B cell (primary cell): ENCODE results near the gene LONP2. TPM values are rescaled to one million over a fixed set of nuclear protein-coding genes. Genes with fewer than 3 reads are reported as not detected.

Source experiments
- ATAC-seq: fragments of 200-7000 bp; cut with Tn5 transposase; one replicate; pipeline ENCODE4 v1.10.0; 2021; ENCODE audit warnings: low read depth, mild to moderate bottlenecking, moderate number of reproducible peaks, moderate library complexity
- CTCF ChIA-PET: fragments of 350-600 bp; sonication (Branson Sonifier 250); formaldehyde crosslinking; loops from one replicate; lab custom pipeline; 2021; ENCODE audit warnings: antibody characterized with exemption, inconsistent platforms; lab: Charles Lee
- POLR2A ChIA-PET: fragments of 350-600 bp; sonication (Branson Sonifier 250); formaldehyde crosslinking; loops from one replicate; lab custom pipeline; 2021; ENCODE audit warnings: antibody characterized with exemption; lab: Charles Lee
- DNase-seq: peaks from one replicate; pipeline ENCODE4 v3.0.0; 2013
- H2AFZ ChIP-seq: 2 replicates; pipeline ENCODE4 v1.6.1; 2012; ENCODE audit warnings: mild to moderate bottlenecking, low read depth, low read length; ENCODE audit not compliant: insufficient read depth, poor library complexity, severe bottlenecking
- H3K27ac ChIP-seq, 2 donors: 1 replicate in 1 of 2; 2 replicates in 1 of 2; pipeline ENCODE4 v1.5.1; 2012 to 2013; ENCODE audit warnings: low read length in 2 of 2, mild to moderate bottlenecking in 2 of 2, moderate library complexity in 1 of 2
- H3K27me3 ChIP-seq, 4 experiments: fragments of 200-600 bp in 1 of 4; sonication (generic) in 1 of 4; replicated peaks in 1 of 4; 1 replicate in 2 of 4; 2 replicates in 2 of 4; pipeline versions ENCODE4 v1.6.1 to v1.7.0; 2013 to 2016; ENCODE audit warnings: low read length in 3 of 4, mild to moderate bottlenecking in 2 of 4, mixed read lengths in 1 of 4, moderate library complexity in 1 of 4; ENCODE audit not compliant: insufficient read depth in 4 of 4, control insufficient read depth in 3 of 4; ENCODE audit errors: control extremely low read depth in 1 of 4
- H3K36me3 ChIP-seq, 2 experiments: replicated peaks in 1 of 2; 1 replicate in 1 of 2; 2 replicates in 1 of 2; pipeline versions ENCODE4 v1.6.1 to v1.7.1; 2013; ENCODE audit warnings: low read length in 1 of 2; ENCODE audit not compliant: insufficient read depth in 2 of 2, control insufficient read depth in 1 of 2; ENCODE audit errors: control extremely low read depth in 1 of 2, extremely low read depth in 1 of 2
- H3K4me1 ChIP-seq, 2 donors: fragments of 200-600 bp in 1 of 2; sonication (generic) in 1 of 2; 1 replicate in 1 of 2; 2 replicates in 1 of 2; pipeline versions ENCODE4 v1.5.1 to v1.6.1; 2013 to 2017; ENCODE audit warnings: low read length in 2 of 2; ENCODE audit not compliant: control insufficient read depth in 2 of 2, insufficient read depth in 2 of 2
- H3K4me2 ChIP-seq: replicated peaks from 2 replicates; pipeline ENCODE3; 2012; ENCODE audit warnings: mild to moderate bottlenecking, low read depth, low read length; ENCODE audit not compliant: poor library complexity, severe bottlenecking
- H3K4me3 ChIP-seq, 5 experiments: fragments of 200-600 bp in 1 of 5; sonication (generic) in 1 of 5; 1 replicate in 3 of 5; 2 replicates in 2 of 5; pipeline versions ENCODE4 v1.5.1 to v1.7.0; 2011 to 2016; ENCODE audit warnings: low read length in 4 of 5, mild to moderate bottlenecking in 4 of 5, low read depth in 2 of 5, control low read depth in 1 of 5, moderate library complexity in 1 of 5; ENCODE audit not compliant: insufficient read depth in 1 of 5; ENCODE audit errors: control extremely low read depth in 1 of 5, extremely low read depth in 1 of 5
- H3K79me2 ChIP-seq: fragments of 200-600 bp; sonication (generic); one replicate; pipeline ENCODE4 v1.6.0; 2016; ENCODE audit warnings: low read length; ENCODE audit not compliant: control insufficient read depth, insufficient read depth
- H3K9ac ChIP-seq: fragments of 200-600 bp; sonication (generic); 2 replicates; pipeline ENCODE4 v1.6.1; 2017; ENCODE audit warnings: mild to moderate bottlenecking, low read length, moderate library complexity
- H3K9me3 ChIP-seq, 3 donors: one replicate each; pipeline versions ENCODE4 v1.6.1 to v1.7.1; 2013; ENCODE audit warnings: low read length in 2 of 3; ENCODE audit not compliant: control insufficient read depth in 2 of 3, insufficient read depth in 1 of 3; ENCODE audit errors: control extremely low read depth in 1 of 3
- H4K20me1 ChIP-seq: 2 replicates; pipeline ENCODE4 v1.6.0; 2012; ENCODE audit warnings: mild to moderate bottlenecking, low read length; ENCODE audit not compliant: insufficient read depth, control insufficient read depth, poor library complexity, severe bottlenecking
- H3K27ac Mint-ChIP-seq: one replicate; pipeline ENCODE4 v1.8.0; 2021; ENCODE audit warnings: mixed read lengths
- H3K27me3 Mint-ChIP-seq: one replicate; pipeline ENCODE4 v1.8.0; 2021; ENCODE audit warnings: mixed read lengths
- H3K4me1 Mint-ChIP-seq: one replicate; pipeline ENCODE4 v1.8.0; 2021; ENCODE audit warnings: mixed read lengths
- H3K4me3 Mint-ChIP-seq: one replicate; pipeline ENCODE4 v1.8.0; 2021; ENCODE audit warnings: mixed read lengths
- H3K9me3 Mint-ChIP-seq: one replicate; pipeline ENCODE4 v1.8.0; 2022; ENCODE audit warnings: mixed read lengths; ENCODE audit not compliant: insufficient read depth
- CTCF ChIP-seq: fragments of 200-600 bp; IDR thresholded peaks from one replicate; pipeline ENCODE4 v1.8.0; 2022; ENCODE audit warnings: antibody characterized with exemption, mild to moderate bottlenecking
- EZH2 ChIP-seq: IDR thresholded peaks from 2 replicates; pipeline ENCODE4 v1.6.1; 2012; ENCODE audit warnings: borderline replicate concordance, low read depth, mild to moderate bottlenecking, moderate library complexity, low read length; ENCODE audit not compliant: insufficient read depth, poor library complexity, severe bottlenecking
- WGBS: methylation state at CpG from one replicate; pipeline ENCODE4 v1.1.5; 2013; ENCODE audit warnings: missing lambda C conversion rate; ENCODE audit not compliant: insufficient coverage; 5-methylcytosine and 5-hydroxymethylcytosine counted together
- intact Hi-C: fragments of 100-400 bp; cut with micrococcal nuclease; formaldehyde crosslinking; loops from one replicate; pipeline ENCODE4 v1.10.0; 2022
- polyA plus RNA-seq: library from polyadenylated mRNA; depleted of rRNA; stranded (reverse); fragments of >200 nt; gene quantifications from 2 replicates; pipeline ENCODE4 v1.2.3, GENCODE V29; 2012
- total RNA-seq, 2 donors: library from RNA; stranded (reverse); fragments of 120-200 nt in 1 of 2; gene quantifications; 1 replicate in 1 of 2; 2 replicates in 1 of 2; pipeline versions ENCODE4 v1.2.3 to v1.2.4, GENCODE V29; 2013 to 2022

Gene LONP2
- total and polyA plus RNA-seq, 2 donors (not counting 1 experiment from before 2014, with no cell fraction given) = 39.3 to 84.2 TPM

- Histone ChIP-seq H4K20me1 (no peaks in the 10 kb centered on the region), H3K27ac (no peak overlapping the region), H3K79me2 (peaks cover 12% of the 10 kb centered on the region), H3K4me1 (no peaks in the 10 kb centered on the region), H3K9me3 (peaks cover 6 to 8% (median 8%) of the 10 kb centered on the region in 3 donors), H3K4me2 (no peak overlapping the region), H3K4me3 (no peak overlapping the region), H2AFZ (no peak overlapping the region), H3K9ac (no peak overlapping the region), H3K27me3 (no peaks in the 10 kb centered on the region), H3K36me3 (peaks cover 22 to 47% of the 10 kb centered on the region in 2 experiments)
- Mint-ChIP-seq H3K9me3 (peaks cover 4% of the 10 kb centered on the region), H3K4me1 (no peaks in the 10 kb centered on the region), H3K27me3 (no peaks in the 10 kb centered on the region), H3K4me3 (no peak overlapping the region), H3K27ac (no peak overlapping the region)
- DNase-seq (no peak), ATAC-seq (no peak)
- WGBS = no CpG with 5 or more reads among the region's 2 CpGs
- CTCF ChIA-PET = no interaction called here
- POLR2A ChIA-PET = no interaction called here
- no peak for TF ChIP-seq CTCF
- no peak for TF ChIP-seq EZH2
- intact Hi-C loops = no loop called here
Observed at GRCh38 chr16:48282636-48283263, 38.6 kb downstream of the LONP2 start.

DNA sequence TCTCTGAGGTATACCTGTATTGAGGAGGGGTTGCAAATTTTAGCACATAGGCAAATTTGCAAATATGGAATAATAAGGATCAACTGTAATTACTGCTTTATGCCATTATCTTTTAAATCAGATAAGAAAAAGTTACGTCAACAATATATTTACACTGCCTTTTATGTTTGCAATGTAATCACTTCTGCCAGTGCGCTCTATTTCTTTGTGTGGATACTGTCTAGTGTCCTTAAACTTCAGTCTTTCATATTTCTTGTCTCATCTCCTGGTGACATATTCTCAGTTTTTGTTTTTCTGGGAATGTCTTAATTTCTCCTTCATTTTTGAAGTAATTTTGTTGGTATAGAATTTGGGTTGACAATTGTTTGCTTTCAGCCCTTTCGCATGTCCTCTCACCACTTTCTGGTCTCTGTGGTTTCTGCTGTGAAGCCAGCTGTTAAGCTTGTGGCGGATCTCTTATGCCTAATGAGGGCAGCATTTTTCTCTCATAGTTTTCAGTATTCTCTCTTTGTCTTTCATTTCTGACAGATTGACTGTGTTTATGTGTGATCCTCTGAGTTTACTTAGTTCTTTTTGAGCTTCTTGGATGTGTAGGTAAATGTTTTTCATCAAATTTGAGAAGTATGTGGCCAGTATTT is 40.8 kb downstream of the LONP2 start:
- intact Hi-C loops = no loop called here
- DNase-seq (no peak), ATAC-seq (no peak)
- no peaks in the 10 kb centered on the region for H3K27me3 ChIP-seq
- H3K9me3 ChIP-seq = peaks cover 6 to 8% (median 8%) of the 10 kb centered on the region in 3 donors
- WGBS = no CpG with 5 or more reads among the region's 4 CpGs
- no peak overlapping the region for H3K4me3 ChIP-seq
- H3K79me2 ChIP-seq = peaks cover 12% of the 10 kb centered on the region
- Mint-ChIP-seq H3K4me3 (no peak overlapping the region), H3K4me1 (no peaks in the 10 kb centered on the region), H3K27ac (no peak overlapping the region), H3K27me3 (no peaks in the 10 kb centered on the region), H3K9me3 (peaks cover 4% of the 10 kb centered on the region)
- no peaks in the 10 kb centered on the region for H3K4me1 ChIP-seq
- CTCF ChIA-PET = no interaction called here
- H3K9ac ChIP-seq = no peak overlapping the region
- H3K4me2 ChIP-seq = no peak overlapping the region
- no peak overlapping the region for H3K27ac ChIP-seq
- no peaks in the 10 kb centered on the region for H4K20me1 ChIP-seq
- no peak overlapping the region for H2AFZ ChIP-seq
- TF ChIP-seq CTCF (no peak), EZH2 (no peak)
- POLR2A ChIA-PET = no interaction called here
- peaks cover 22 to 41% of the 10 kb centered on the region in 2 experiments for H3K36me3 ChIP-seq
